ENCODE measurements around the gene SMAD6.

DNA sequence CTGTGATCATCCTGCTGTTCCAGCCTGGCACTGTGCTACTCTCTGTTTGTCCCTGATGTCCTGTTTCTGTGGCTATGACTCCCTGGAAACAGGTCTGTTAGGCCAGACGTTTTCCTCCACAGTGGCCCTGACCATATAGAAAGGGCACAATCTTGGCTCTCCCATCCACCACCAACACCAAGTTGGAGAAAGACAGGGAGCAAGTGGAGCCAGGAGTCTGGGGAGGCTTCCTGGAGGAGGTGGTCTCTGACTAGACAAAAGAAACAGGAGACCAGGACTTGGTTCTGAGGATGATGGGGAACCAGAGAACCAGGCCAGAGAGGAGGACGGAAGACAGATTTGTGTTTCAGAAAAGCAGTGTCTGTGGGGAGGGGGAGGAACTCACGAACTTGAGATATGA, 49.2 kb upstream of the SMAD6 start:
- TF ChIP-seq, protein P1, sequence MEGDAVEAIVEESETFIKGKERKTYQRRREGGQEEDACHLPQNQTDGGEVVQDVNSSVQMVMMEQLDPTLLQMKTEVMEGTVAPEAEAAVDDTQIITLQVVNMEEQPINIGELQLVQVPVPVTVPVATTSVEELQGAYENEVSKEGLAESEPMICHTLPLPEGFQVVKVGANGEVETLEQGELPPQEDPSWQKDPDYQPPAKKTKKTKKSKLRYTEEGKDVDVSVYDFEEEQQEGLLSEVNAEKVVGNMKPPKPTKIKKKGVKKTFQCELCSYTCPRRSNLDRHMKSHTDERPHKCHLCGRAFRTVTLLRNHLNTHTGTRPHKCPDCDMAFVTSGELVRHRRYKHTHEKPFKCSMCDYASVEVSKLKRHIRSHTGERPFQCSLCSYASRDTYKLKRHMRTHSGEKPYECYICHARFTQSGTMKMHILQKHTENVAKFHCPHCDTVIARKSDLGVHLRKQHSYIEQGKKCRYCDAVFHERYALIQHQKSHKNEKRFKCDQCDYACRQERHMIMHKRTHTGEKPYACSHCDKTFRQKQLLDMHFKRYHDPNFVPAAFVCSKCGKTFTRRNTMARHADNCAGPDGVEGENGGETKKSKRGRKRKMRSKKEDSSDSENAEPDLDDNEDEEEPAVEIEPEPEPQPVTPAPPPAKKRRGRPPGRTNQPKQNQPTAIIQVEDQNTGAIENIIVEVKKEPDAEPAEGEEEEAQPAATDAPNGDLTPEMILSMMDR (conservative IDR thresholded peaks at IDR 0.05) = no peak
- TF ChIP-seq ZFX (IDR thresholded peaks at IDR 0.05) = no peak
